GM10266 (cell line): ENCODE data around the gene UNC80.

Source experiments
- DNase-seq: peaks from one replicate; pipeline ENCODE4 v3.0.0; 2012; ENCODE audit errors: extremely low spot score
- TF ChIP-seq, protein P1 (sequence below): IDR thresholded peaks from 2 replicates; pipeline ENCODE4 v1.5.1; 2012; ENCODE audit warnings: mild to moderate bottlenecking, low read depth; ENCODE audit not compliant: control insufficient read depth, insufficient read depth; ENCODE audit errors: missing control alignments

Gene UNC80

DNA sequence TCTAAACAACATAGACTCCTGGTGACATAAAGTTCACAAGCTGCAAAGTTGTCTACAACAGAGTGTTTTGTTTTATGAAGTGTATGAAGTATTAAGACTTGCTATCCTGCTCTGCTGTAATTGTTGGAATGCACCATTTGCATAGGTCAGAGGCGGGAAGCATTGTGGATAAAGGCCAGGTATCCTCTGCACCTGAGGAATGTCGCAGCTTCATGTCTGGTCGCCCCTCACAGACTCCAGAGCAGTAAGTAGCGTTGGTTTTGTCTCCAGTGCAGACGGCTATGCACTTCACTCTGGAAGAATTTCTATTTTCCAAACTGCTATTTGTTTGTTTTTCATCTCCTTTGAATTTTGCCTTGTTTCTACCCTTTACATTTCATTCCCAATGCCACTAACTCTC is 63.1 kb downstream of the UNC80 start:
- TF ChIP-seq, protein P1, sequence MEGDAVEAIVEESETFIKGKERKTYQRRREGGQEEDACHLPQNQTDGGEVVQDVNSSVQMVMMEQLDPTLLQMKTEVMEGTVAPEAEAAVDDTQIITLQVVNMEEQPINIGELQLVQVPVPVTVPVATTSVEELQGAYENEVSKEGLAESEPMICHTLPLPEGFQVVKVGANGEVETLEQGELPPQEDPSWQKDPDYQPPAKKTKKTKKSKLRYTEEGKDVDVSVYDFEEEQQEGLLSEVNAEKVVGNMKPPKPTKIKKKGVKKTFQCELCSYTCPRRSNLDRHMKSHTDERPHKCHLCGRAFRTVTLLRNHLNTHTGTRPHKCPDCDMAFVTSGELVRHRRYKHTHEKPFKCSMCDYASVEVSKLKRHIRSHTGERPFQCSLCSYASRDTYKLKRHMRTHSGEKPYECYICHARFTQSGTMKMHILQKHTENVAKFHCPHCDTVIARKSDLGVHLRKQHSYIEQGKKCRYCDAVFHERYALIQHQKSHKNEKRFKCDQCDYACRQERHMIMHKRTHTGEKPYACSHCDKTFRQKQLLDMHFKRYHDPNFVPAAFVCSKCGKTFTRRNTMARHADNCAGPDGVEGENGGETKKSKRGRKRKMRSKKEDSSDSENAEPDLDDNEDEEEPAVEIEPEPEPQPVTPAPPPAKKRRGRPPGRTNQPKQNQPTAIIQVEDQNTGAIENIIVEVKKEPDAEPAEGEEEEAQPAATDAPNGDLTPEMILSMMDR, result no peak
- DNase-seq, result no peak

DNA sequence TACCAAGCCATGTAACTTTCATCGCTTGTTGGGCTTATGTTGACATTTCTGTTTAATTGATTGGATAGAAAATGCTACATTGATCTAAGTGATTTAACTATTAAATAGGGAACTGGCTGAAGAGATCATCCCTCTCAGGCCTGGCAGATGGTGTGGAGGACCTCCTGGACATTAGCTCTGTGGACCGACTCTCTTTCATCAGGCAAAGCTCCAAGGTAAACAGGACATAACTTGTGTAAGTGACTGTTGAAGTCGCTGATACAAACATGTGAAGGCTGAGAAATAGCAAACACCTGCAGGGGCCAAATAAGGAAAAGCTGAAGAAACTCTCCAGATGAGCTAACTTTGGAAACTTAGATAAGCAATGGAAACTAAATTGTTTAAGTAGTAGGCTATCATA is 68.8 kb downstream of the UNC80 start:
- TF ChIP-seq, protein P1, result no peak
- no peak for DNase-seq

DNA sequence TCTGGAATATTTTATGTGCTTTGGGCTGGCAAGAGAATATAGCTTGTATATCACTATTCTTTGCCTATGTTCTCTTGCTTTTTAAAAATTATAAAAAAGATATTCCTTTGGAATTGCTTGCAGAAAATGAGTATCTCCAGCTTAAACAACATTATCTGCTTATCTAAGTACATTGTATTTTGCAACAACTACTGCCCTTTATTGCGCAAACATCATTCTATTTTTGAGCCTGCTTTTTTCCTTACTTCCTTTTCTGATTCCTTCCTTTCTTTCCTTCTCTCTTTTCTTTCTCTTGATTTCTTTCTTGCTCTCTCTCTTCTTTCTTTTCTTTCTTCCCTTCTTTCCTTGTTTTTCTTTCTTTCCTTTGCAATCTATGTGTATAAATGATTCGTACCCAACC is 74.0 kb downstream of the UNC80 start:
- TF ChIP-seq, protein P1, result no peak

DNA sequence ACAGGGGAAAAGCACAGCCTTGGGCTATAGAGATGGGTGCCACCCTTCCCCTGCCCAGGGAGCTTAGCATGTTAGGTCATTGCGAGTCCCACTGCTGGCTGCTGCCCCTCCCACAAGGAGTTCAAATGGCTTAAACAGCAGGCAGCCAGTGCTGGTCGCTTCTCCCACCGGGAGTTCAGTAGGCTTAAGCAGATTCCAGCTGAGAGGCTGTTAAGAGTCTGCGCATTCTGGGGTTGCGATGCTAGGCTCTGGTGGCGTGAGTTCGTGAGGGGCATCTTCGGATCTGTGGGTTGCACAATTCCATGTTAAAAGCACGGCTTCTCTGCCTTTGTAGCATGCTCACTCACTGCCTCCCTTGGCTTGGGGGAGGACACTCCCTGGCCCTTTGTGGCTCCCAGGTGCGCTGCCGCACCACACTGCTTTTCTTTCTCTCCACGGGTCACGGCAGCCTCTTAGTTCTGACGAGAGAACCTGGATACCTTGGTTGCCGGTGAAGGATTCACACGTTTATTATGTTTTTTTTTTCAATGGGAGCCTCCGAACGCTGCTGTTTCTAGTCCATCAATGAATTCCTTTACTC is 93.2 kb downstream of the UNC80 start:
- DNase-seq, result no peak
- TF ChIP-seq, protein P1, result no peak

More for the DNA sequence above, 74.0 kb downstream of the UNC80 start:
- no peak for DNase-seq

DNA sequence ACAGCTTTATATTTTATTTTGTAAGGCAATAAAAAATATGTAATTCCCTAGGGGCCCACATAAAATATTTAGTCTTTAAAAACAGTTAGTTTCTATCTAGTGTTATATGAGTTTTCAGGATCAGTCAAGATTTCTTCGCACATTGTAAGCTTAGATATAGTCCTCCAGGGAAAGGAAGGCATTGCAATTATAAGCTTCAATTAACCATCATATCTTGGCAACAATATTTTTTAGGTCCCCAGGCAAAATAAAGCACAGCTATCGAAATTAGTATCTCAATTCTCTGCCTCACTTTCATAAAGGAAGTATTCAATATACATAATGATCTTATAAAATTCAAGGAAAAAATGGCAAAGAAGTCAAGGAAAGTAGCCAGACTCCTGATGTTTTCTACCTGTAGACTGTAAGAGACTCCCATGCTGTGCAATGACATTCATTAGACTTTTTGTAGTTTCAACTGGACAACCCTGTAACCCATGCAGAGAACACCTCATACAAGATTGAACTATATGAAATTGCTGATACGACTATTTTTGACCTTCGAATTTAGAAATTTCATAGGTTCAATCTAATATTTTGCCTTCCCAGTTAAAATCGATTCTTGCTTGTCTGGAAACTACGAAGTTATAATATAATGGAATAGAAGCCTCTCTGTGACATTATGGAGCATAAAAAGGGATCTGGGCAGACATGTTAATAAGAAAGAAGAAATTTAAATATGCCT is 96.8 kb downstream of the UNC80 start:
- DNase-seq, result no peak
- TF ChIP-seq, protein P1, result no peak

DNA sequence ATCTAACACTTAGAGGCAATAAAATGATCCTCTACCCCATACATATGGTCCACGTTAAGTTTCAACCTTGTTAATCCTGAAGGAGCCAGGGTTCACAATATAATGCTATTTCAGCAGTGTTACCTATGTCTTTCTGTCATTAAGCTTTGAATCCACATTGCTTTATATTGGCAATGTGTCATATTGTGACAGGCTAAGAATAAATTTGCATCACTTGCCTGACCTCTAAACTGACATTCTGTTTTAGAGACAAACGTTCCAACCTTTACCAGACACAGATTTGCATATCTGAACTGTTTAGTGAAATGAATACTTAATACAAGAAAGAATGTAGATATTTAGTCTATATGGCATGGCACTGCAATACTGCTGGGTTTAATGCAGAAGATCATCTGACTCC is 98.4 kb downstream of the UNC80 start:
- TF ChIP-seq, protein P1, result no peak
- DNase-seq, result no peak

DNA sequence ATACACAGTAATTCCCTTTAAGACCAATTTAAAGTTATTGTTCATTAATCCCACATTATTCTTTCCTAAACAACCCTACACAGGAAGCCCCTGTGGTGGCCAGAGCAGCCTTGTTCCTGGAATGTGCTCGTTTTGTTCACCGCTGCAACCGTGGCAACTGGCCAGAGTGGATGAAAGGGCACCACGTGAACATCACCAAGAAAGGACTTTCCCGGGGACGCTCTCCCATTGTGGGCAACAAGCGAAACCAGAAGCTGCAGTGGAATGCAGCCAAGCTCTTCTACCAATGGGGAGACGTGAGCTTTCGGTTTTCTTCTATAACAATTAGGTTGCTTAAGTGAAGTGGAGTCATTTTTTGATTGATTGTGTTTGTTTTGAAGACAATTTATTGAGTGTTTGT is 101.0 kb downstream of the UNC80 start:
- no peak for DNase-seq
- TF ChIP-seq, protein P1, result no peak
